OCI-LY7 (cell line): ENCODE results near the gene SHF. TPM values are rescaled to one million over a fixed set of nuclear protein-coding genes. Genes with fewer than 3 reads are reported as not detected.

Experiments used
- BruUV-seq: library from RNA; stranded (reverse); fragments of 400-500 nt; replicated peaks from 2 replicates; lab custom pipeline; 2021; lab: Mats Ljungman, UMichigan
- CTCF ChIA-PET: fragments of 300-600 bp; sonication (Branson Sonifier 250); formaldehyde crosslinking; loops from one replicate; lab custom pipeline; 2022; ENCODE audit warnings: antibody characterized with exemption; ENCODE audit not compliant: unreplicated experiment; lab: Charles Lee
- POLR2A ChIA-PET: fragments of 300-600 bp; sonication (Branson Sonifier 250); formaldehyde crosslinking; loops from one replicate; lab custom pipeline; 2022; ENCODE audit warnings: antibody characterized with exemption; lab: Charles Lee
- DNase-seq: peaks from one replicate; pipeline ENCODE4 v3.0.0-alpha.2; 2015; ENCODE audit warnings: low spot score
- H2AFZ ChIP-seq: fragments of 200-600 bp; sonication (generic), shearing (Covaris generic); 2 replicates; pipeline ENCODE4 v1.6.1; 2014; ENCODE audit warnings: mild to moderate bottlenecking, antibody characterized with exemption, low read length, moderate library complexity
- H3K27ac ChIP-seq: fragments of 200-600 bp; sonication (generic); 2 replicates; pipeline ENCODE4 v1.5.1; 2014; ENCODE audit warnings: mixed run types, low read depth, mild to moderate bottlenecking, moderate library complexity, low read length, inconsistent platforms; ENCODE audit not compliant: poor library complexity, severe bottlenecking
- H3K36me3 ChIP-seq: fragments of 200-600 bp; sonication (generic); 2 replicates; pipeline ENCODE4 v1.6.1; 2014; ENCODE audit warnings: mild to moderate bottlenecking, antibody characterized with exemption, low read length, moderate library complexity, mixed read lengths; ENCODE audit not compliant: insufficient read depth
- H3K4me1 ChIP-seq: fragments of 200-600 bp; sonication (generic); 2 replicates; pipeline ENCODE4 v1.5.1; 2014; ENCODE audit warnings: mild to moderate bottlenecking, low read length; ENCODE audit not compliant: insufficient read depth, poor library complexity, severe bottlenecking
- H3K4me2 ChIP-seq: fragments of 200-600 bp; sonication (generic); 2 replicates; pipeline ENCODE4 v1.6.1; 2014; ENCODE audit warnings: mild to moderate bottlenecking, low read length
- H3K4me3 ChIP-seq: fragments of 200-600 bp; sonication (generic); 2 replicates; pipeline ENCODE4 v1.5.1; 2014; ENCODE audit warnings: mild to moderate bottlenecking, low read depth, low read length; ENCODE audit not compliant: poor library complexity, severe bottlenecking
- H3K79me2 ChIP-seq: fragments of 200-600 bp; sonication (generic); 2 replicates; pipeline ENCODE4 v1.6.1; 2016; ENCODE audit warnings: low read depth, mild to moderate bottlenecking, low read length, moderate library complexity, mixed read lengths; ENCODE audit not compliant: insufficient read depth
- H3K9me2 ChIP-seq: fragments of 200-600 bp; sonication (generic); 2 replicates; pipeline ENCODE4 v1.6.1; 2016; ENCODE audit warnings: mild to moderate bottlenecking, low read length, mixed read lengths; ENCODE audit not compliant: insufficient read depth
- H3K9me3 ChIP-seq: fragments of 200-600 bp; sonication (generic); 2 replicates; pipeline ENCODE4 v1.6.1; 2014; ENCODE audit warnings: mild to moderate bottlenecking, mixed run types, low read length, mixed read lengths
- H4K20me1 ChIP-seq: fragments of 200-600 bp; sonication (generic); 2 replicates; pipeline ENCODE4 v1.6.1; 2014; ENCODE audit warnings: mild to moderate bottlenecking, antibody characterized with exemption, low read length, moderate library complexity, mixed read lengths; ENCODE audit not compliant: insufficient read depth
- CTCF ChIP-seq: fragments of 200-600 bp; sonication (generic); conservative IDR thresholded peaks from 2 replicates; pipeline ENCODE4 v1.5.1; 2014; ENCODE audit warnings: mild to moderate bottlenecking, antibody characterized with exemption, low read length, moderate library complexity, mixed read lengths
- EZH2phosphoT487 ChIP-seq: fragments of 200-600 bp; sonication (generic); IDR thresholded peaks from 2 replicates; pipeline ENCODE4 v1.6.1; 2018; ENCODE audit warnings: low read depth, borderline replicate concordance, mild to moderate bottlenecking, mixed run types, antibody characterized with exemption, low read length, moderate library complexity, mixed read lengths
- intact Hi-C: fragments of 100-400 bp; cut with micrococcal nuclease; formaldehyde crosslinking; loops from one replicate; pipeline ENCODE4 v1.10.0; 2022; ENCODE audit not compliant: unreplicated experiment
- total RNA-seq, 2 experiments: library from RNA; depleted of rRNA in 1 of 2; stranded (reverse); fragments of >200 nt in 1 of 2; shearing (Covaris generic) in 1 of 2; gene quantifications; 2 replicates each; pipeline ENCODE4 v1.2.3, GENCODE V29; 2014 to 2022

The SHF gene
- total RNA-seq, 2 experiments from 2014 or later, result 2.5 to 5.7 TPM

GRCh38 chr15:45157974-45158373 is 29.8 kb downstream of the SHF start:
- no peaks in the 10 kb centered on the region for H3K36me3 ChIP-seq
- H3K4me3 ChIP-seq, result no peak overlapping the region
- H2AFZ ChIP-seq, result no peak overlapping the region
- intact Hi-C loops, result no loop called here
- TF ChIP-seq CTCF, result no peak
- TF ChIP-seq EZH2phosphoT487, result no peak
- H3K4me1 ChIP-seq, result no peaks in the 10 kb centered on the region
- no peaks in the 10 kb centered on the region for H4K20me1 ChIP-seq
- H3K27ac ChIP-seq, result no peak overlapping the region
- POLR2A ChIA-PET, result interaction anchor here (1.2 kb wide), 1 partner anchor 8 kb away, joined by 4 read pairs; no protein-coding TSS in a partner anchor
- H3K9me3 ChIP-seq, result no peaks in the 10 kb centered on the region
- CTCF ChIA-PET, result no interaction called here
- no TSS peak for BruUV-seq
- no peak for DNase-seq
- H3K4me2 ChIP-seq, result no peak overlapping the region
- no peaks in the 10 kb centered on the region for H3K79me2 ChIP-seq
- H3K9me2 ChIP-seq, result no peaks in the 10 kb centered on the region

- ChIA-PET CTCF (interaction anchor here (0.6 kb wide), 1 partner anchor 8 kb away, joined by 3 read pairs; no protein-coding TSS in a partner anchor), POLR2A (no interaction called here)
- H2AFZ ChIP-seq, result no peak overlapping the region
- no peak overlapping the region for H3K4me2 ChIP-seq
- H4K20me1 ChIP-seq, result no peaks in the 10 kb centered on the region
- H3K4me1 ChIP-seq, result no peaks in the 10 kb centered on the region
- no peaks in the 10 kb centered on the region for H3K9me3 ChIP-seq
- DNase-seq, result no peak
- H3K9me2 ChIP-seq, result no peaks in the 10 kb centered on the region
- H3K79me2 ChIP-seq, result no peaks in the 10 kb centered on the region
- no peaks in the 10 kb centered on the region for H3K36me3 ChIP-seq
- TF ChIP-seq CTCF (no peak), EZH2phosphoT487 (no peak)
- no TSS peak for BruUV-seq
- H3K4me3 ChIP-seq, result no peak overlapping the region
- intact Hi-C loops, result no loop called here
- H3K27ac ChIP-seq, result no peak overlapping the region
Measured at GRCh38 chr15:45156744-45157455, 30.9 kb downstream of the SHF start.

- Histone ChIP-seq H3K4me1 (no peaks in the 10 kb centered on the region), H3K9me2 (no peaks in the 10 kb centered on the region), H3K27ac (no peak overlapping the region), H3K36me3 (no peaks in the 10 kb centered on the region), H4K20me1 (no peaks in the 10 kb centered on the region), H3K9me3 (no peaks in the 10 kb centered on the region), H3K4me2 (no peak overlapping the region), H2AFZ (no peak overlapping the region), H3K79me2 (no peaks in the 10 kb centered on the region), H3K4me3 (no peak overlapping the region)
- DNase-seq, result no peak
- CTCF ChIA-PET, result interaction anchor here (1.1 kb wide), 1 partner anchor 9 kb away, joined by 4 read pairs; no protein-coding TSS in a partner anchor
- TF ChIP-seq CTCF, result no peak
- POLR2A ChIA-PET, result no interaction called here
- intact Hi-C loops, result no loop called here
- BruUV-seq, result no TSS peak
Measured at GRCh38 chr15:45155739-45156138, 32.0 kb downstream of the SHF start.
